Measurements from ENCODE around the gene RASGRP4. TPM values are rescaled to one million over a fixed set of nuclear protein-coding genes. Genes with fewer than 3 reads are reported as not detected.
A peak's percentile ranks its signal among the peaks of the same experiment; 100 is the strongest.

Gene RASGRP4
- total RNA-seq, 4 donors from 2014 or later, result 3.2 to 7.8 (median 4.4) TPM

DNA sequence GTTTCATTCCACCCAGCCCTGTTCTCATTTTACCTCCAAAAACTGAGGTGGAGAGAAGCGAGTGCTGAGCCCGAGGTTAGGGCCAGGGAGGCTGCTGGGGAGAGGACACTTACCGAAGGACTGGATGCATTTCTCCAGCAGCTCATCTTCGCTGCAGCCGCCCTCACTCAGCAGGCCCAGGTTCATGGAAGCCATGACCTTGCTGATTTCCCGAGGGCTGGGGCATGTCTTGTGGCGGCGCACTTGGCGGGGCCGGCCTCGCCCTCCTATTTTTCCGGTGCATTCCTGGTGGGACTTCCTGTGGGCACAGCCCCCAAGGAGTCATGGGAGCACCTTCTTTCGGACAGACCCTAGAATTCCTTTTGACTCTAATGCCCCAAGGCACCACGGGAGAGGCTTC is 4.2 kb downstream of the RASGRP4 start:
- H3K36me3 ChIP-seq, result no peaks in the 10 kb centered on the region
- TF ChIP-seq POLR2A (IDR thresholded peaks at IDR 0.05; ENCODE audit: low read depth) (no peak), POLR2AphosphoS5 (IDR thresholded peaks at IDR 0.05) (no peak), EP300 (IDR thresholded peaks at IDR 0.05) (no peak)
- TF ChIP-seq, protein P1, sequence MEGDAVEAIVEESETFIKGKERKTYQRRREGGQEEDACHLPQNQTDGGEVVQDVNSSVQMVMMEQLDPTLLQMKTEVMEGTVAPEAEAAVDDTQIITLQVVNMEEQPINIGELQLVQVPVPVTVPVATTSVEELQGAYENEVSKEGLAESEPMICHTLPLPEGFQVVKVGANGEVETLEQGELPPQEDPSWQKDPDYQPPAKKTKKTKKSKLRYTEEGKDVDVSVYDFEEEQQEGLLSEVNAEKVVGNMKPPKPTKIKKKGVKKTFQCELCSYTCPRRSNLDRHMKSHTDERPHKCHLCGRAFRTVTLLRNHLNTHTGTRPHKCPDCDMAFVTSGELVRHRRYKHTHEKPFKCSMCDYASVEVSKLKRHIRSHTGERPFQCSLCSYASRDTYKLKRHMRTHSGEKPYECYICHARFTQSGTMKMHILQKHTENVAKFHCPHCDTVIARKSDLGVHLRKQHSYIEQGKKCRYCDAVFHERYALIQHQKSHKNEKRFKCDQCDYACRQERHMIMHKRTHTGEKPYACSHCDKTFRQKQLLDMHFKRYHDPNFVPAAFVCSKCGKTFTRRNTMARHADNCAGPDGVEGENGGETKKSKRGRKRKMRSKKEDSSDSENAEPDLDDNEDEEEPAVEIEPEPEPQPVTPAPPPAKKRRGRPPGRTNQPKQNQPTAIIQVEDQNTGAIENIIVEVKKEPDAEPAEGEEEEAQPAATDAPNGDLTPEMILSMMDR (IDR thresholded peaks at IDR 0.05), result no peak
- peaks cover 0 to 88% (median 12%) of the 10 kb centered on the region in 4 donors for H3K27me3 ChIP-seq
- no peak for DNase-seq (ENCODE audit: extremely low spot score)
- H3K4me1 ChIP-seq, result peaks cover 10 to 13% (median 12%) of the 10 kb centered on the region in 4 donors
- WGBS, result 74% methylated on average over 14 of the region's 14 CpGs
- no peaks in the 10 kb centered on the region for H3K9me3 ChIP-seq
- no peak overlapping the region for H3K4me3 ChIP-seq
- no peak overlapping the region for H3K27ac ChIP-seq (replicated peaks in 1 of 4)
- intact Hi-C loops (cut with DNase I), result no loop called here

DNA sequence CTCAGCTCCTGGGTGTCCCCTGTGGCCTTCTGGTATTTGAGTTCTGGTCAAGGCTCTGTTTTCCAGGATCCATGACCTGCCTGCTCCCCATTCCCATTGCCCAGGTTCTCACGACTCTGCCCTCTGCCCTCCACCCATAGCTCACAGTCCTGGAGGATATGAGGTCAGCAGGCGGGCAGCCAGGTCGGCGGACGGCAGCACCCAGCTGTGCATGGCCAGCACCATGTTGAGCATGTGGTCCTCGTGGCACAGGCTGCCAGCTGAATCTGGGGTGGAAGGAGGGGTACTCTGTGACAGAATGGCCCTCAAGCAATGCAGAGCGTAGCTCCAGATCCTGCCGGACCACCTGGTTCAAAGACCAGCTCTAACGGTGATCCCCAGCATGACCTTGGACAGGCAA is 5.1 kb downstream of the RASGRP4 start:
- no peak for TF ChIP-seq EP300 (IDR thresholded peaks at IDR 0.05)
- no peak for TF ChIP-seq POLR2A (IDR thresholded peaks at IDR 0.05; ENCODE audit: low read depth)
- TF ChIP-seq, protein P1 (IDR thresholded peaks at IDR 0.05), result no peak
- no peak for TF ChIP-seq POLR2AphosphoS5 (IDR thresholded peaks at IDR 0.05)
- 82% methylated on average over 5 of the region's 9 CpGs for WGBS
- Histone ChIP-seq H3K4me3 (no peak overlapping the region), H3K27ac (replicated peaks in 1 of 4) (no peak overlapping the region), H3K27me3 (peaks cover 0 to 94% (median 12%) of the 10 kb centered on the region in 4 donors), H3K4me1 (peaks cover 10 to 13% (median 12%) of the 10 kb centered on the region in 4 donors), H3K36me3 (no peaks in the 10 kb centered on the region), H3K9me3 (no peaks in the 10 kb centered on the region)
- intact Hi-C loops (cut with DNase I), result no loop called here
- no peak for DNase-seq (ENCODE audit: extremely low spot score)

DNA sequence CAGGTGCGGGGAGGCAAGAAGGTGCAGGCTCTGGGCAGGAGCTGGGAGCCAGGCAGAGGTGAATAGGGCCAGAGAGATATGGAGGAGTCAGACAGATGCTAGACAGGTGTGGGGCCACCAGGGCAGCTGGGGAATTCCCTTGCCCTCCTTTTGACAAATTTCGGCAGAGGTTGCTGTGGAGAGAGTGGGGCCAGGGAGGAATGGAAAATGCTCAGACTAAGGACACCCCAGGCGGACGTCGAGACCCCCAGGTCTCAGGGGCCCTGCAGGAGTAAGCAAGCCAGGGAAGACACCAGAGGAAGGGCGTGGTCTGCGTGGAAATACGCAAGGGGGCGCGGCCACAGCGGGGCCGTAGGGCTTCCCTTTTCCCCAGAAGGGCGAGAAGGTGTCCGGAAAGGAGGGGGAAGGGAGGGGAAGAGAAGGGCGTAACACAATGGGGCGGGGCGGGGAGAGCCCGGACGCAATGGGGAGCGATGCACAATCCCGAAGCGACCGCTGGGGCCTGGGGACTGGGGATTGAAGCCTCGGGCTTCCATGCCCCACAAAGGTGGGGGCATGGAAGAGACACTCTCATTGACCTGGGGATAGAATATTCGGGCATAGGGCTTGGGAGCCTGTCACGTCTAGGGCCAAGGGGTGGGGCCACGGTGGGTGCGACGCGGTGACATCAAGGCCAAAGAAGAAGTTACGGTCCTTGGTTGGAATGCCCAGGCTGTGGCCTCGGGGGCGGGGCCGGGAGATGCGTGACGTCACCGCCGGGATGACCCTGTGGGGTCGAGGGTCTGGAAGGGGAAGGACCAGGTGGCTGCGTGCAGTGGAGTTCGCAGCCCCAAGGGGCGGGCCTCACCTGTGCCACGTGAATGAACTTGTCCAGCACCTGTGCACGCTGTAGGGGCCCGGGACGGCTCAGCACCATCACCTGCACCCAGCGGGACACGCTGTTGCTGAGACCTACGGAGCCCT is 8.2 kb downstream of the RASGRP4 start:
- DNase-seq (ENCODE audit: extremely low spot score), result no peak
- Histone ChIP-seq H3K4me1 (peaks cover 10 to 13% (median 12%) of the 10 kb centered on the region in 4 donors), H3K36me3 (no peaks in the 10 kb centered on the region), H3K27ac (replicated peaks in 1 of 4) (no peak overlapping the region), H3K4me3 (peak overlapping the region; percentile 37 to 49 (median 38)), H3K27me3 (peaks cover 0 to 83% (median 9%) of the 10 kb centered on the region in 4 donors), H3K9me3 (no peaks in the 10 kb centered on the region)
- TF ChIP-seq EP300 (IDR thresholded peaks at IDR 0.05), result no peak
- no peak for TF ChIP-seq POLR2AphosphoS5 (IDR thresholded peaks at IDR 0.05)
- TF ChIP-seq, protein P1 (IDR thresholded peaks at IDR 0.05), result no peak
- no peak for TF ChIP-seq POLR2A (IDR thresholded peaks at IDR 0.05; ENCODE audit: low read depth)
- intact Hi-C loops (cut with DNase I), result no loop called here
- WGBS, result 11% methylated on average over 31 of the region's 49 CpGs

DNA sequence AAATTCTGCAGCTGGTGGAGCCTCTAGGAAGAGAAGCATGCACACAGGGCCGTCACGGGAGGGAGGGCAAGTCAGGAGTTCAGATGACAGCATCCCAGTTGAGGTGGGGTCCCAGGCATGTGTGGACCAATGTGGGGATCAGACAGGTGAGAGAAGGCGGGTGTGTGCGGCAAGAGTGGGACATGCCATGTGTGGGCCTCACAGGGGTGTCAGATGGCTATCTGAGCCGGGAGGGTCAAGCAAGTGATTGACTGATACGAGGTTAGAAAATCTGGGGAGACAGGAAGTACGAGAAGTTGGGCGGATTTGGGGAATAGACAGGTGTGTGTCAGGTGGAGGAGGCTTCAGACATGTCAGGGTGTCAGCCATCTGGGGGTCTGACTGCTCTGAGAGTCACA is 8.9 kb downstream of the RASGRP4 start:
- H3K9me3 ChIP-seq, result no peaks in the 10 kb centered on the region
- peaks cover 0 to 76% (median 9%) of the 10 kb centered on the region in 4 donors for H3K27me3 ChIP-seq
- peaks cover 10 to 13% (median 12%) of the 10 kb centered on the region in 4 donors for H3K4me1 ChIP-seq
- H3K27ac ChIP-seq (replicated peaks in 1 of 4), result no peak overlapping the region
- intact Hi-C loops (cut with DNase I), result no loop called here
- no peak for DNase-seq (ENCODE audit: extremely low spot score)
- no peaks in the 10 kb centered on the region for H3K36me3 ChIP-seq
- WGBS, result 77% methylated on average over 8 of the region's 8 CpGs
- no peak for TF ChIP-seq POLR2A (IDR thresholded peaks at IDR 0.05; ENCODE audit: low read depth)
- TF ChIP-seq EP300 (IDR thresholded peaks at IDR 0.05), result no peak
- TF ChIP-seq, protein P1 (IDR thresholded peaks at IDR 0.05), result no peak
- no peak for TF ChIP-seq POLR2AphosphoS5 (IDR thresholded peaks at IDR 0.05)
- H3K4me3 ChIP-seq, result no peak overlapping the region

Measured in esophagus muscularis mucosa (tissue), 4 donors.